GM23248 (cell line): ENCODE measurements around the gene MYBPH. TPM values are rescaled to one million over a fixed set of nuclear protein-coding genes. Genes with fewer than 3 reads are reported as not detected.

ENCODE experiments used
- DNase-seq: peaks from one replicate; pipeline ENCODE4 v3.0.0-alpha.2; 2015
- H2AFZ ChIP-seq: fragments of 200-600 bp; sonication (generic); 2 replicates; pipeline ENCODE4 v1.6.1; 2016; ENCODE audit warnings: antibody characterized with exemption
- H3F3A ChIP-seq: fragments of 200-600 bp; sonication (generic); 2 replicates; pipeline ENCODE4 v1.6.1; 2016; ENCODE audit warnings: mild to moderate bottlenecking, antibody characterized with exemption, mixed run types; ENCODE audit not compliant: insufficient read depth
- H3K27ac ChIP-seq: fragments of 200-600 bp; sonication (generic); 2 replicates; pipeline ENCODE4 v1.5.1; 2016; ENCODE audit warnings: mild to moderate bottlenecking
- H3K27me3 ChIP-seq: fragments of 200-600 bp; sonication (generic); replicated peaks from 2 replicates; pipeline ENCODE4 v1.6.1; 2016; ENCODE audit warnings: mild to moderate bottlenecking; ENCODE audit not compliant: insufficient read depth
- H3K36me3 ChIP-seq: fragments of 200-600 bp; sonication (generic); 2 replicates; pipeline ENCODE4 v1.6.1; 2016; ENCODE audit warnings: low read depth, mild to moderate bottlenecking
- H3K4me1 ChIP-seq: fragments of 200-600 bp; sonication (generic); 2 replicates; pipeline ENCODE4 v1.6.1; 2016; ENCODE audit warnings: mild to moderate bottlenecking; ENCODE audit not compliant: insufficient read depth
- H3K4me2 ChIP-seq: fragments of 200-600 bp; sonication (generic); one replicate; pipeline ENCODE4 v1.6.1; 2016; ENCODE audit warnings: mild to moderate bottlenecking; ENCODE audit not compliant: unreplicated experiment
- H3K4me3 ChIP-seq: fragments of 200-600 bp; sonication (generic); 2 replicates; pipeline ENCODE4 v1.5.1; 2016; ENCODE audit warnings: mild to moderate bottlenecking
- H3K79me2 ChIP-seq: fragments of 200-600 bp; sonication (generic); 2 replicates; pipeline ENCODE4 v1.6.1; 2016; ENCODE audit warnings: mild to moderate bottlenecking; ENCODE audit not compliant: insufficient read depth
- H3K9ac ChIP-seq: fragments of 200-600 bp; sonication (generic); 2 replicates; pipeline ENCODE4 v1.6.1; 2016; ENCODE audit warnings: mild to moderate bottlenecking
- H3K9me2 ChIP-seq: fragments of 200-600 bp; sonication (generic); 2 replicates; pipeline ENCODE4 v1.6.1; 2016; ENCODE audit warnings: mixed run types, mild to moderate bottlenecking, moderate library complexity; ENCODE audit not compliant: insufficient read depth
- H3K9me3 ChIP-seq: fragments of 200-600 bp; sonication (generic); one replicate; pipeline ENCODE4 v1.6.1; 2017; ENCODE audit warnings: low read depth
- H4K20me1 ChIP-seq: fragments of 200-600 bp; sonication (generic); 2 replicates; pipeline ENCODE4 v1.6.0; 2016; ENCODE audit not compliant: insufficient read depth
- EZH2 ChIP-seq: fragments of 200-600 bp; sonication (generic); IDR thresholded peaks from 2 replicates; pipeline ENCODE4 v1.6.1; 2018; ENCODE audit warnings: antibody characterized with exemption, mild to moderate bottlenecking; ENCODE audit not compliant: insufficient read depth, poor library complexity, severe bottlenecking
- EZH2phosphoT487 ChIP-seq: fragments of 200-600 bp; sonication (generic); IDR thresholded peaks from 2 replicates; pipeline ENCODE4 v1.6.1; 2018; ENCODE audit warnings: antibody characterized with exemption, moderate library complexity, mild to moderate bottlenecking, low read depth; ENCODE audit not compliant: insufficient read depth
- WGBS, 2 experiments: methylation state at CpG; one replicate each; pipeline ENCODE4 v1.1.6; 2015 to 2017; ENCODE audit warnings: low lambda C conversion rate in 2 of 2, low coverage in 1 of 2; ENCODE audit errors: missing lambda C conversion rate in 2 of 2; 5-methylcytosine and 5-hydroxymethylcytosine counted together
- in situ Hi-C: fragments of 300-500 bp; cut with MboI; formaldehyde crosslinking; loops from 2 replicates; pipeline ENCODE4 v1.15.0; 2020
- polyA plus RNA-seq: library from polyadenylated mRNA; unstranded; fragments of >200 nt; fragmentation: Nextera tagmentation; extraction: Ambion mirVana; gene quantifications from 2 replicates; pipeline ENCODE4 v1.2.1, GENCODE V29; 2016
- total RNA-seq: library from RNA; depleted of rRNA; stranded (reverse); fragments of >200 nt; shearing (Covaris generic); gene quantifications from 2 replicates; pipeline ENCODE4 v1.2.3, GENCODE V29; 2014

The MYBPH gene
- total and polyA plus RNA-seq, 2 experiments from 2014 or later: 0.11 to 0.34 TPM

DNA sequence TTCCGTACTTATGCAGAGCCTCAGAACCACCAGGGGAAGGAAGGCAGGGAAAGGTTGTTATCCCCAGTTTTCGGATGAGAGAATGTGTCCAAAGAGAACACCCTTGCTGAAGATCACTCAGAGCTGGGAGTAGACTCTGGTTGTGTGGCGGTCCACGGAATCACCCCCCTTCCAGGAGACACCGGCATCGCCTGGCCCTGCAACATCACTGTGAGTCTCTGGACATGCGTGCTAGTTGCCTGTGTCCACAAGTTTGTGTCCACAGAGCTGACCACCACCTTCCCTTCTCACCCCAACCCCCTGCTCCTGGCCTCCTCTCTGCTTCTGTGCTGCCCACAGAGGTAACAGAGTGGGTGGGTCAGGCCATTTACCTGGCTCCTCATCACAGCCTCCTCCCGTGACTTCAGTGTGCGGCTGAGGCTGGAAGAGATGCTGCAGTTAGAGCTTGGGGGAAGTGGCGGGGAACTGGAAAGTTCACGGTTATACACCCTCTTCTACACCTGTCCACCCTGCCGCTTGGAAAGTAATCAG lies 7.3 kb downstream of the MYBPH start:
- no peaks in the 10 kb centered on the region for H3K27me3 ChIP-seq
- no peaks in the 10 kb centered on the region for H3K36me3 ChIP-seq
- no peak overlapping the region for H3K9ac ChIP-seq
- H3K9me2 ChIP-seq: no peaks in the 10 kb centered on the region
- 95 to 96% methylated on average over 12 of the region's 12 CpGs for WGBS, 2 experiments
- no peaks in the 10 kb centered on the region for H3K79me2 ChIP-seq
- no peaks in the 10 kb centered on the region for H3F3A ChIP-seq
- H3K9me3 ChIP-seq: no peaks in the 10 kb centered on the region
- H3K4me1 ChIP-seq: no peaks in the 10 kb centered on the region
- no peak overlapping the region for H3K4me2 ChIP-seq
- no peaks in the 10 kb centered on the region for H4K20me1 ChIP-seq
- no peak for DNase-seq
- H2AFZ ChIP-seq: no peak overlapping the region
- TF ChIP-seq EZH2: no peak
- no peak for TF ChIP-seq EZH2phosphoT487
- H3K27ac ChIP-seq: no peak overlapping the region
- in situ Hi-C loops: no loop called here
- H3K4me3 ChIP-seq: no peak overlapping the region

- no peak for DNase-seq
- Histone ChIP-seq H3K4me2 (no peak overlapping the region), H2AFZ (no peak overlapping the region), H3K36me3 (no peaks in the 10 kb centered on the region), H3K27ac (no peak overlapping the region), H3K9ac (no peak overlapping the region), H3K79me2 (no peaks in the 10 kb centered on the region), H3K27me3 (no peaks in the 10 kb centered on the region), H3K9me3 (no peaks in the 10 kb centered on the region), H3K4me3 (no peak overlapping the region), H3F3A (no peaks in the 10 kb centered on the region), H4K20me1 (no peaks in the 10 kb centered on the region), H3K9me2 (no peaks in the 10 kb centered on the region), H3K4me1 (no peaks in the 10 kb centered on the region)
- 87 to 88% methylated on average over 5 of the region's 5 CpGs for WGBS, 2 experiments
- in situ Hi-C loops: no loop called here
- TF ChIP-seq EZH2: no peak
- no peak for TF ChIP-seq EZH2phosphoT487
These were observed 7.8 kb downstream of the MYBPH start for GRCh38 chr1:203167913-203168200.

- H3K27me3 ChIP-seq: no peaks in the 10 kb centered on the region
- no peak overlapping the region for H3K27ac ChIP-seq
- H3K9me2 ChIP-seq: no peaks in the 10 kb centered on the region
- in situ Hi-C loops: no loop called here
- no peak for TF ChIP-seq EZH2
- TF ChIP-seq EZH2phosphoT487: no peak
- no peak overlapping the region for H3K4me2 ChIP-seq
- H3K79me2 ChIP-seq: no peaks in the 10 kb centered on the region
- whole genome bisulfite sequencing, 2 experiments: 58 to 66% methylated on average over 13 to 23 of the region's 23 CpGs
- DNase-seq: peak; percentile 30
- H3F3A ChIP-seq: no peaks in the 10 kb centered on the region
- no peak overlapping the region for H3K4me3 ChIP-seq
- no peaks in the 10 kb centered on the region for H3K36me3 ChIP-seq
- no peak overlapping the region for H2AFZ ChIP-seq
- H3K9me3 ChIP-seq: no peaks in the 10 kb centered on the region
- H3K9ac ChIP-seq: no peak overlapping the region
- H3K4me1 ChIP-seq: no peaks in the 10 kb centered on the region
- no peaks in the 10 kb centered on the region for H4K20me1 ChIP-seq
These were observed 8.4 kb downstream of the MYBPH start for GRCh38 chr1:203167026-203167912.

GRCh38 chr1:203166192-203166940 lies 9.3 kb downstream of the MYBPH start:
- in situ Hi-C loops: no loop called here
- Histone ChIP-seq H3K4me2 (no peak overlapping the region), H3K36me3 (no peaks in the 10 kb centered on the region), H3K4me1 (no peaks in the 10 kb centered on the region), H2AFZ (no peak overlapping the region), H3F3A (no peaks in the 10 kb centered on the region), H3K9me3 (no peaks in the 10 kb centered on the region), H3K9me2 (no peaks in the 10 kb centered on the region), H3K4me3 (no peak overlapping the region), H3K27me3 (no peaks in the 10 kb centered on the region), H4K20me1 (no peaks in the 10 kb centered on the region), H3K9ac (no peak overlapping the region), H3K79me2 (no peaks in the 10 kb centered on the region), H3K27ac (no peak overlapping the region)
- TF ChIP-seq EZH2phosphoT487 (no peak), EZH2 (no peak)
- 64 to 68% methylated on average over 14 of the region's 14 CpGs for WGBS, 2 experiments
- no peak for DNase-seq
